ENCODE data around the gene C19orf38. TPM values are rescaled to one million over a fixed set of nuclear protein-coding genes. Genes with fewer than 3 reads are reported as not detected.

C19orf38 gene
- total and polyA plus RNA-seq, 4 donors, result 0.97 to 3.9 (median 1.5) TPM

- H3K4me1 ChIP-seq (ENCODE audit: control insufficient read depth in 4 of 4, insufficient read depth in 4 of 4, low read length in 3 of 4), result peaks cover 0 to 5% (median 0%) of the 10 kb centered on the region in 4 donors
- H3K9me3 ChIP-seq (ENCODE audit: control insufficient read depth in 4 of 4, low read length in 3 of 4), result no peaks in the 10 kb centered on the region
- TF ChIP-seq, protein P1, sequence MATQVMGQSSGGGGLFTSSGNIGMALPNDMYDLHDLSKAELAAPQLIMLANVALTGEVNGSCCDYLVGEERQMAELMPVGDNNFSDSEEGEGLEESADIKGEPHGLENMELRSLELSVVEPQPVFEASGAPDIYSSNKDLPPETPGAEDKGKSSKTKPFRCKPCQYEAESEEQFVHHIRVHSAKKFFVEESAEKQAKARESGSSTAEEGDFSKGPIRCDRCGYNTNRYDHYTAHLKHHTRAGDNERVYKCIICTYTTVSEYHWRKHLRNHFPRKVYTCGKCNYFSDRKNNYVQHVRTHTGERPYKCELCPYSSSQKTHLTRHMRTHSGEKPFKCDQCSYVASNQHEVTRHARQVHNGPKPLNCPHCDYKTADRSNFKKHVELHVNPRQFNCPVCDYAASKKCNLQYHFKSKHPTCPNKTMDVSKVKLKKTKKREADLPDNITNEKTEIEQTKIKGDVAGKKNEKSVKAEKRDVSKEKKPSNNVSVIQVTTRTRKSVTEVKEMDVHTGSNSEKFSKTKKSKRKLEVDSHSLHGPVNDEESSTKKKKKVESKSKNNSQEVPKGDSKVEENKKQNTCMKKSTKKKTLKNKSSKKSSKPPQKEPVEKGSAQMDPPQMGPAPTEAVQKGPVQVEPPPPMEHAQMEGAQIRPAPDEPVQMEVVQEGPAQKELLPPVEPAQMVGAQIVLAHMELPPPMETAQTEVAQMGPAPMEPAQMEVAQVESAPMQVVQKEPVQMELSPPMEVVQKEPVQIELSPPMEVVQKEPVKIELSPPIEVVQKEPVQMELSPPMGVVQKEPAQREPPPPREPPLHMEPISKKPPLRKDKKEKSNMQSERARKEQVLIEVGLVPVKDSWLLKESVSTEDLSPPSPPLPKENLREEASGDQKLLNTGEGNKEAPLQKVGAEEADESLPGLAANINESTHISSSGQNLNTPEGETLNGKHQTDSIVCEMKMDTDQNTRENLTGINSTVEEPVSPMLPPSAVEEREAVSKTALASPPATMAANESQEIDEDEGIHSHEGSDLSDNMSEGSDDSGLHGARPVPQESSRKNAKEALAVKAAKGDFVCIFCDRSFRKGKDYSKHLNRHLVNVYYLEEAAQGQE (IDR thresholded peaks at IDR 0.05), result no peak
- TF ChIP-seq SP1 (IDR thresholded peaks at IDR 0.05) (no peak), MAX (IDR thresholded peaks at IDR 0.05) (no peak)
- TF ChIP-seq, protein P2, sequence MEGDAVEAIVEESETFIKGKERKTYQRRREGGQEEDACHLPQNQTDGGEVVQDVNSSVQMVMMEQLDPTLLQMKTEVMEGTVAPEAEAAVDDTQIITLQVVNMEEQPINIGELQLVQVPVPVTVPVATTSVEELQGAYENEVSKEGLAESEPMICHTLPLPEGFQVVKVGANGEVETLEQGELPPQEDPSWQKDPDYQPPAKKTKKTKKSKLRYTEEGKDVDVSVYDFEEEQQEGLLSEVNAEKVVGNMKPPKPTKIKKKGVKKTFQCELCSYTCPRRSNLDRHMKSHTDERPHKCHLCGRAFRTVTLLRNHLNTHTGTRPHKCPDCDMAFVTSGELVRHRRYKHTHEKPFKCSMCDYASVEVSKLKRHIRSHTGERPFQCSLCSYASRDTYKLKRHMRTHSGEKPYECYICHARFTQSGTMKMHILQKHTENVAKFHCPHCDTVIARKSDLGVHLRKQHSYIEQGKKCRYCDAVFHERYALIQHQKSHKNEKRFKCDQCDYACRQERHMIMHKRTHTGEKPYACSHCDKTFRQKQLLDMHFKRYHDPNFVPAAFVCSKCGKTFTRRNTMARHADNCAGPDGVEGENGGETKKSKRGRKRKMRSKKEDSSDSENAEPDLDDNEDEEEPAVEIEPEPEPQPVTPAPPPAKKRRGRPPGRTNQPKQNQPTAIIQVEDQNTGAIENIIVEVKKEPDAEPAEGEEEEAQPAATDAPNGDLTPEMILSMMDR (IDR thresholded peaks at IDR 0.05; ENCODE audit: low read depth, low read length, missing input control), result no peak
- TF ChIP-seq, protein P3, sequence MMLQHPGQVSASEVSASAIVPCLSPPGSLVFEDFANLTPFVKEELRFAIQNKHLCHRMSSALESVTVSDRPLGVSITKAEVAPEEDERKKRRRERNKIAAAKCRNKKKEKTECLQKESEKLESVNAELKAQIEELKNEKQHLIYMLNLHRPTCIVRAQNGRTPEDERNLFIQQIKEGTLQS (IDR thresholded peaks at IDR 0.05), result no peak
- DNase-seq (ENCODE audit: low spot score), result no peak
- no peak overlapping the region for H3K27ac ChIP-seq (ENCODE audit: low read depth in 1 of 2, low read length in 2 of 2)
- no peak overlapping the region for H3K4me3 ChIP-seq (ENCODE audit: low read depth in 1 of 3, low read length in 3 of 3)
- no peak overlapping the region for H3K9ac ChIP-seq (ENCODE audit: low read depth in 1 of 2, low read length in 2 of 2)
- no peaks in the 10 kb centered on the region for H3K27me3 ChIP-seq (ENCODE audit: control insufficient read depth in 4 of 4, insufficient read depth in 4 of 4, low read length in 3 of 4)
- 86% methylated on average over 13 of the region's 13 CpGs for WGBS
- H3K36me3 ChIP-seq (ENCODE audit: control insufficient read depth in 4 of 4, insufficient read depth in 3 of 4, low read depth in 1 of 4, low read length in 3 of 4), result no peaks in the 10 kb centered on the region
Measured at GRCh38 chr19:10888421-10888866, 40.2 kb downstream of the C19orf38 start.

- WGBS, result 97% methylated on average over 4 of the region's 4 CpGs
- H3K4me3 ChIP-seq (ENCODE audit: low read depth in 1 of 3, low read length in 3 of 3), result no peak overlapping the region
Measured at GRCh38 chr19:10889880-10890279, 41.7 kb downstream of the C19orf38 start.

More at GRCh38 chr19:10889880-10890279, 41.7 kb downstream of the C19orf38 start:
- TF ChIP-seq NR2F2 (IDR thresholded peaks at IDR 0.05), result no peak
- TF ChIP-seq SP1 (IDR thresholded peaks at IDR 0.05), result no peak
- TF ChIP-seq GABPA (IDR thresholded peaks at IDR 0.05 in 1 of 2, conservative IDR thresholded peaks at IDR 0.05 in 1 of 2), result no peak
- no peak for TF ChIP-seq JUND (IDR thresholded peaks at IDR 0.05)
- no peak for TF ChIP-seq HNF4A (conservative IDR thresholded peaks at IDR 0.05)
- TF ChIP-seq, protein P1 (IDR thresholded peaks at IDR 0.05), result no peak
- no peak for TF ChIP-seq RXRA (IDR thresholded peaks at IDR 0.05)
- TF ChIP-seq MAX (IDR thresholded peaks at IDR 0.05), result no peak
- no peak for TF ChIP-seq RAD21 (IDR thresholded peaks at IDR 0.05)
- no peak for TF ChIP-seq FOXA2 (IDR thresholded peaks at IDR 0.05)
- TF ChIP-seq, protein P3 (IDR thresholded peaks at IDR 0.05), result no peak
- TF ChIP-seq HNF4G (IDR thresholded peaks at IDR 0.05), result no peak
- TF ChIP-seq FOXA1 (IDR thresholded peaks at IDR 0.05), result no peak
- no peak for TF ChIP-seq TAF1 (conservative IDR thresholded peaks at IDR 0.05)
- TF ChIP-seq, protein P2 (IDR thresholded peaks at IDR 0.05; ENCODE audit: low read depth, low read length, missing input control), result no peak
- TF ChIP-seq EGR1 (IDR thresholded peaks at IDR 0.05; ENCODE audit: low read depth in 2 of 2), result no peak
- H3K36me3 ChIP-seq (ENCODE audit: control insufficient read depth in 4 of 4, insufficient read depth in 3 of 4, low read depth in 1 of 4, low read length in 3 of 4), result peaks cover 0 to 1% (median 0%) of the 10 kb centered on the region in 4 donors
- H3K4me1 ChIP-seq (ENCODE audit: control insufficient read depth in 4 of 4, insufficient read depth in 4 of 4, low read length in 3 of 4), result peaks cover 0 to 5% (median 0%) of the 10 kb centered on the region in 4 donors
- no peak for DNase-seq (ENCODE audit: low spot score)
- H3K9me3 ChIP-seq (ENCODE audit: control insufficient read depth in 4 of 4, low read length in 3 of 4), result no peaks in the 10 kb centered on the region
- no peak overlapping the region for H3K27ac ChIP-seq (ENCODE audit: low read depth in 1 of 2, low read length in 2 of 2)
- no peak overlapping the region for H3K9ac ChIP-seq (ENCODE audit: low read depth in 1 of 2, low read length in 2 of 2)
- no peaks in the 10 kb centered on the region for H3K27me3 ChIP-seq (ENCODE audit: control insufficient read depth in 4 of 4, insufficient read depth in 4 of 4, low read length in 3 of 4)
